ENCODE results near the gene ROMO1.

DNA sequence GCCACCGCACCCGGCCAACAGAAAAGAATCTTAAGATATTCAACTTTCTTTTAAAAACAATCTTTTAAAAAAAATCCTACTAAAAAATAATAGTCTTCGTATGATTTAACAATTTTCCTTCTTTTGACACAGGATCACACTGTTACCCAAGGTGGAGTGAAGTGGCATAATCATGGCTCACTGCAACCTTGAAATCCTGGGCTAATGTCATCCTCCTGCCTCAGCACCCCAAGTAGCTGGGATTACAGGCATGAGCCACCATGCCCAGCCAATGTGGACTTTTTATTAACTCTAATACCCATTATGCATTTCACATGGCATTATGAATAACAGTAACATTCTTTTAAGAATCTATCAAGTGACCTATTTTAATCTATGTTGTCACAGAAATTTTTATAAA lies 22.0 kb downstream of the ROMO1 start:
- TF ChIP-seq, protein P1, sequence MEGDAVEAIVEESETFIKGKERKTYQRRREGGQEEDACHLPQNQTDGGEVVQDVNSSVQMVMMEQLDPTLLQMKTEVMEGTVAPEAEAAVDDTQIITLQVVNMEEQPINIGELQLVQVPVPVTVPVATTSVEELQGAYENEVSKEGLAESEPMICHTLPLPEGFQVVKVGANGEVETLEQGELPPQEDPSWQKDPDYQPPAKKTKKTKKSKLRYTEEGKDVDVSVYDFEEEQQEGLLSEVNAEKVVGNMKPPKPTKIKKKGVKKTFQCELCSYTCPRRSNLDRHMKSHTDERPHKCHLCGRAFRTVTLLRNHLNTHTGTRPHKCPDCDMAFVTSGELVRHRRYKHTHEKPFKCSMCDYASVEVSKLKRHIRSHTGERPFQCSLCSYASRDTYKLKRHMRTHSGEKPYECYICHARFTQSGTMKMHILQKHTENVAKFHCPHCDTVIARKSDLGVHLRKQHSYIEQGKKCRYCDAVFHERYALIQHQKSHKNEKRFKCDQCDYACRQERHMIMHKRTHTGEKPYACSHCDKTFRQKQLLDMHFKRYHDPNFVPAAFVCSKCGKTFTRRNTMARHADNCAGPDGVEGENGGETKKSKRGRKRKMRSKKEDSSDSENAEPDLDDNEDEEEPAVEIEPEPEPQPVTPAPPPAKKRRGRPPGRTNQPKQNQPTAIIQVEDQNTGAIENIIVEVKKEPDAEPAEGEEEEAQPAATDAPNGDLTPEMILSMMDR (IDR thresholded peaks at IDR 0.05; ENCODE audit: poor library complexity, severe bottlenecking): no peak
- TF ChIP-seq EZH2 (IDR thresholded peaks at IDR 0.05; ENCODE audit: borderline replicate concordance, insufficient read depth, low read length, poor library complexity, severe bottlenecking): no peak
- no peak for TF ChIP-seq SMC3 (conservative IDR thresholded peaks at IDR 0.05; ENCODE audit: poor library complexity)
- no peak for TF ChIP-seq POLR2AphosphoS5 (IDR thresholded peaks at IDR 0.05)
- no peak for TF ChIP-seq EP300 (conservative IDR thresholded peaks at IDR 0.05; ENCODE audit: poor library complexity, severe bottlenecking)
- TF ChIP-seq TAF1 (IDR thresholded peaks at IDR 0.05; ENCODE audit: low read depth): no peak
- TF ChIP-seq, protein P2, sequence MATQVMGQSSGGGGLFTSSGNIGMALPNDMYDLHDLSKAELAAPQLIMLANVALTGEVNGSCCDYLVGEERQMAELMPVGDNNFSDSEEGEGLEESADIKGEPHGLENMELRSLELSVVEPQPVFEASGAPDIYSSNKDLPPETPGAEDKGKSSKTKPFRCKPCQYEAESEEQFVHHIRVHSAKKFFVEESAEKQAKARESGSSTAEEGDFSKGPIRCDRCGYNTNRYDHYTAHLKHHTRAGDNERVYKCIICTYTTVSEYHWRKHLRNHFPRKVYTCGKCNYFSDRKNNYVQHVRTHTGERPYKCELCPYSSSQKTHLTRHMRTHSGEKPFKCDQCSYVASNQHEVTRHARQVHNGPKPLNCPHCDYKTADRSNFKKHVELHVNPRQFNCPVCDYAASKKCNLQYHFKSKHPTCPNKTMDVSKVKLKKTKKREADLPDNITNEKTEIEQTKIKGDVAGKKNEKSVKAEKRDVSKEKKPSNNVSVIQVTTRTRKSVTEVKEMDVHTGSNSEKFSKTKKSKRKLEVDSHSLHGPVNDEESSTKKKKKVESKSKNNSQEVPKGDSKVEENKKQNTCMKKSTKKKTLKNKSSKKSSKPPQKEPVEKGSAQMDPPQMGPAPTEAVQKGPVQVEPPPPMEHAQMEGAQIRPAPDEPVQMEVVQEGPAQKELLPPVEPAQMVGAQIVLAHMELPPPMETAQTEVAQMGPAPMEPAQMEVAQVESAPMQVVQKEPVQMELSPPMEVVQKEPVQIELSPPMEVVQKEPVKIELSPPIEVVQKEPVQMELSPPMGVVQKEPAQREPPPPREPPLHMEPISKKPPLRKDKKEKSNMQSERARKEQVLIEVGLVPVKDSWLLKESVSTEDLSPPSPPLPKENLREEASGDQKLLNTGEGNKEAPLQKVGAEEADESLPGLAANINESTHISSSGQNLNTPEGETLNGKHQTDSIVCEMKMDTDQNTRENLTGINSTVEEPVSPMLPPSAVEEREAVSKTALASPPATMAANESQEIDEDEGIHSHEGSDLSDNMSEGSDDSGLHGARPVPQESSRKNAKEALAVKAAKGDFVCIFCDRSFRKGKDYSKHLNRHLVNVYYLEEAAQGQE (IDR thresholded peaks at IDR 0.05; ENCODE audit: borderline replicate concordance): no peak
- no peak for TF ChIP-seq RAD21 (conservative IDR thresholded peaks at IDR 0.05)
- no peak for TF ChIP-seq MXI1 (conservative IDR thresholded peaks at IDR 0.05; ENCODE audit: poor library complexity, severe bottlenecking)

Measured in neural cell (in vitro differentiated cells).